HCT116 (cell line): ENCODE data around the gene KCNAB3. TPM values are rescaled to one million over a fixed set of nuclear protein-coding genes. Genes with fewer than 3 reads are reported as not detected.

ENCODE experiments used
- ATAC-seq: fragments of 200-7000 bp; cut with Tn5 transposase; 2 replicates; pipeline ENCODE4 v1.9.1; 2020; ENCODE audit warnings: mild to moderate bottlenecking, moderate library complexity
- BruUV-seq: library from RNA; stranded (reverse); fragments of 400-500 nt; replicated peaks from 2 replicates; lab custom pipeline; 2021; lab: Mats Ljungman, UMichigan
- CTCF ChIA-PET: fragments of 300-600 bp; sonication (Branson Sonifier 250); formaldehyde crosslinking; loops from one replicate; lab custom pipeline; 2021; ENCODE audit warnings: antibody characterized with exemption; lab: Charles Lee
- POLR2A ChIA-PET: fragments of 300-600, 350-600 bp; sonication (Branson Sonifier 250); formaldehyde crosslinking; loops from one replicate; lab custom pipeline; 2021; ENCODE audit warnings: antibody characterized with exemption; lab: Charles Lee
- RAD21 ChIA-PET, 2 experiments: fragments of 300-600 bp; sonication (Branson Sonifier 250); formaldehyde crosslinking; loops; one replicate each; lab custom pipeline; 2023; ENCODE audit warnings: low total read pairs in 2 of 2; ENCODE audit not compliant: uncharacterized antibody in 2 of 2, unreplicated experiment in 2 of 2, low non-redundant PET in 1 of 2; lab: Charles Lee
- DNase-seq: peaks from one replicate; pipeline ENCODE4 v3.0.0-alpha.2; 2010; ENCODE audit warnings: low read depth, low spot score
- H2AFZ ChIP-seq: fragments of 200-600 bp; shearing (Covaris generic), sonication (generic); 2 replicates; pipeline ENCODE4 v1.6.1; 2017; ENCODE audit warnings: low read depth, mixed run types, mixed read lengths, antibody characterized with exemption, low read length; ENCODE audit not compliant: poor library complexity, severe bottlenecking
- H3K27ac ChIP-seq: 2 replicates; pipeline ENCODE4 v1.5.1; 2012; ENCODE audit warnings: low read depth, low read length
- H3K27me3 ChIP-seq: fragments of 200-600 bp; sonication (generic); 2 replicates; pipeline ENCODE4 v1.6.1; 2016; ENCODE audit warnings: mixed run types, low read length, mixed read lengths; ENCODE audit not compliant: insufficient read depth
- H3K36me3 ChIP-seq, 2 experiments: fragments of 200-500 bp in 1 of 2; fragments of 200-600 bp in 1 of 2; sonication (Bioruptor generic) in 1 of 2; sonication (generic) in 1 of 2; 2 replicates each; pipeline versions ENCODE4 v1.5.1 to v1.6.1; 2014 to 2016; ENCODE audit warnings: low read length in 2 of 2, inconsistent platforms in 1 of 2, mixed read lengths in 1 of 2, mixed run types in 1 of 2; ENCODE audit not compliant: insufficient read depth in 2 of 2, control insufficient read depth in 1 of 2
- H3K4me1 ChIP-seq, 2 experiments: fragments of 200-600 bp in 1 of 2; sonication (generic) in 1 of 2; 2 replicates each; pipeline versions ENCODE4 v1.5.1 to v1.6.1; 2012 to 2017; ENCODE audit warnings: low read length in 2 of 2, inconsistent platforms in 1 of 2, mild to moderate bottlenecking in 1 of 2, mixed read lengths in 1 of 2, mixed run types in 1 of 2, moderate library complexity in 1 of 2; ENCODE audit not compliant: insufficient read depth in 2 of 2, control insufficient read depth in 1 of 2
- H3K4me2 ChIP-seq: fragments of 200-600 bp; sonication (generic); 2 replicates; pipeline ENCODE4 v1.6.1; 2017; ENCODE audit warnings: mixed run types, low read length, mixed read lengths
- H3K4me3 ChIP-seq, 2 experiments: fragments of 200-600 bp in 1 of 2; sonication (generic) in 1 of 2; replicated peaks in 1 of 2; 2 replicates each; pipeline ENCODE4 v1.5.1; 2011 to 2016; ENCODE audit warnings: low read length in 2 of 2, control low read depth in 1 of 2, low read depth in 1 of 2, mild to moderate bottlenecking in 1 of 2, mixed read lengths in 1 of 2, mixed run types in 1 of 2
- H3K79me2 ChIP-seq: fragments of 200-600 bp; sonication (generic); 2 replicates; pipeline ENCODE4 v1.6.1; 2017; ENCODE audit warnings: mild to moderate bottlenecking, mixed run types, low read length, moderate library complexity, mixed read lengths; ENCODE audit not compliant: insufficient read depth
- H3K9ac ChIP-seq: fragments of 200-600 bp; sonication (generic); 2 replicates; pipeline ENCODE4 v1.6.1; 2016; ENCODE audit warnings: low read length, mixed read lengths
- H3K9me2 ChIP-seq: fragments of 200-600 bp; sonication (generic), shearing (Covaris generic); 2 replicates; pipeline ENCODE4 v1.6.1; 2017; ENCODE audit warnings: mixed run types, mild to moderate bottlenecking, moderate library complexity; ENCODE audit not compliant: insufficient read depth
- H3K9me3 ChIP-seq, 2 experiments: fragments of 200-500 bp in 1 of 2; fragments of 200-600 bp in 1 of 2; sonication (Bioruptor generic) in 1 of 2; sonication (generic) in 1 of 2; 2 replicates each; pipeline ENCODE4 v1.6.1; 2014 to 2017; ENCODE audit warnings: low read length in 2 of 2, mixed read lengths in 2 of 2, inconsistent platforms in 1 of 2, low read depth in 1 of 2, mild to moderate bottlenecking in 1 of 2, mixed run types in 1 of 2, moderate library complexity in 1 of 2; ENCODE audit not compliant: control insufficient read depth in 1 of 2, insufficient read depth in 1 of 2
- H4K20me1 ChIP-seq: fragments of 200-600 bp; sonication (generic), shearing (Covaris generic); 2 replicates; pipeline ENCODE4 v1.6.1; 2017; ENCODE audit warnings: mixed run types, mild to moderate bottlenecking, moderate library complexity; ENCODE audit not compliant: insufficient read depth
- CEBPB ChIP-seq: IDR thresholded peaks from 2 replicates; pipeline ENCODE4 v1.6.1; 2012; ENCODE audit warnings: low read depth
- EGR1 ChIP-seq: IDR thresholded peaks from 2 replicates; pipeline ENCODE4 v1.6.1; 2012; ENCODE audit warnings: low read depth
- REST ChIP-seq: IDR thresholded peaks from 2 replicates; pipeline ENCODE4 v1.6.1; 2012; ENCODE audit warnings: low read depth
- SP1 ChIP-seq: IDR thresholded peaks from 2 replicates; pipeline ENCODE4 v1.6.1; 2012; ENCODE audit warnings: low read depth
- YY1 ChIP-seq: IDR thresholded peaks from 2 replicates; pipeline ENCODE4 v1.6.1; 2011; ENCODE audit warnings: low read length, low read depth, moderate library complexity, mild to moderate bottlenecking; ENCODE audit not compliant: insufficient replicate concordance; ENCODE audit errors: extremely low read depth
- intact Hi-C: fragments of 100-400 bp; cut with micrococcal nuclease; formaldehyde crosslinking; loops from 2 replicates; pipeline ENCODE4 v1.10.0; 2022
- total RNA-seq: library from RNA; stranded (reverse); gene quantifications from one replicate; pipeline ENCODE4 v1.2.1, GENCODE V29; 2021; ENCODE audit not compliant: unreplicated experiment
- TF ChIP-seq, protein P1 (sequence below), 3 experiments: fragments of 200-600 bp in 1 of 3; sonication (generic) in 1 of 3; IDR thresholded peaks in 2 of 3; conservative IDR thresholded peaks in 1 of 3; 2 replicates each; pipeline ENCODE4 v1.5.1; 2012 to 2017; ENCODE audit warnings: low read depth in 2 of 3, low read length in 2 of 3, antibody characterized with exemption in 1 of 3, borderline replicate concordance in 1 of 3, control low read depth in 1 of 3, mild to moderate bottlenecking in 1 of 3, mixed read lengths in 1 of 3, mixed run types in 1 of 3, moderate library complexity in 1 of 3; ENCODE audit not compliant: insufficient read depth in 1 of 3

The KCNAB3 gene
- total RNA-seq, 1 experiment from 2014 or later = 7.1 TPM

- no peaks in the 10 kb centered on the region for H3K9me3 ChIP-seq
- H3K36me3 ChIP-seq = peaks cover 17 to 19% of the 10 kb centered on the region in 2 experiments; a peak in 2 of 4 replicates
- H3K9ac ChIP-seq = peak overlapping the region; percentile 81
- peak overlapping the region; percentile 82 for H3K4me2 ChIP-seq
- H4K20me1 ChIP-seq = no peaks in the 10 kb centered on the region
- H2AFZ ChIP-seq = no peak overlapping the region
- H3K4me1 ChIP-seq = peaks cover 12 to 21% of the 10 kb centered on the region in 2 experiments; a peak in 3 of 4 replicates
- H3K4me3 ChIP-seq = peak overlapping the region; percentile 91 to 98
- ChIA-PET POLR2A (interaction anchor here (0.5 to 1.5 kb wide), 4 partner anchors 11 to 76 kb away, joined by 3 to 6 read pairs (median 3); partner anchors contain the start of gene NAA38), CTCF (interaction anchor here (0.8 to 1.4 kb wide), 7 partner anchors 20 to 124 kb away, joined by 3 to 6 read pairs (median 4); no protein-coding TSS in a partner anchor), RAD21 (interaction anchor here in 1 of 2 experiments (1.5 kb wide), 1 partner anchor 108 kb away, joined by 3 read pairs; no protein-coding TSS in a partner anchor)
- TF ChIP-seq SP1 (no peak), CEBPB (no peak), REST (no peak), YY1 (no peak), EGR1 (no peak)
- TF ChIP-seq, protein P1, sequence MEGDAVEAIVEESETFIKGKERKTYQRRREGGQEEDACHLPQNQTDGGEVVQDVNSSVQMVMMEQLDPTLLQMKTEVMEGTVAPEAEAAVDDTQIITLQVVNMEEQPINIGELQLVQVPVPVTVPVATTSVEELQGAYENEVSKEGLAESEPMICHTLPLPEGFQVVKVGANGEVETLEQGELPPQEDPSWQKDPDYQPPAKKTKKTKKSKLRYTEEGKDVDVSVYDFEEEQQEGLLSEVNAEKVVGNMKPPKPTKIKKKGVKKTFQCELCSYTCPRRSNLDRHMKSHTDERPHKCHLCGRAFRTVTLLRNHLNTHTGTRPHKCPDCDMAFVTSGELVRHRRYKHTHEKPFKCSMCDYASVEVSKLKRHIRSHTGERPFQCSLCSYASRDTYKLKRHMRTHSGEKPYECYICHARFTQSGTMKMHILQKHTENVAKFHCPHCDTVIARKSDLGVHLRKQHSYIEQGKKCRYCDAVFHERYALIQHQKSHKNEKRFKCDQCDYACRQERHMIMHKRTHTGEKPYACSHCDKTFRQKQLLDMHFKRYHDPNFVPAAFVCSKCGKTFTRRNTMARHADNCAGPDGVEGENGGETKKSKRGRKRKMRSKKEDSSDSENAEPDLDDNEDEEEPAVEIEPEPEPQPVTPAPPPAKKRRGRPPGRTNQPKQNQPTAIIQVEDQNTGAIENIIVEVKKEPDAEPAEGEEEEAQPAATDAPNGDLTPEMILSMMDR (IDR thresholded peaks at IDR 0.05 in 2 of 3, conservative IDR thresholded peaks at IDR 0.05 in 1 of 3; ENCODE audit: borderline replicate concordance in 1 of 3, insufficient read depth in 1 of 3, low read depth in 2 of 3, low read length in 2 of 3) = peak in 1 of 3 experiments; percentile 18; a peak in 1 of 6 replicates
- H3K27ac ChIP-seq = peak overlapping the region; percentile 76
- no peaks in the 10 kb centered on the region for H3K9me2 ChIP-seq
- peaks cover 40% of the 10 kb centered on the region for H3K79me2 ChIP-seq
- BruUV-seq = no TSS peak
- DNase-seq (no peak), ATAC-seq (0 out of 2 replicates have a peak, but pooled peaks have one; percentile 8)
- intact Hi-C loops = no loop called here
- no peaks in the 10 kb centered on the region for H3K27me3 ChIP-seq
Measured at GRCh38 chr17:7932949-7933348, 3.3 kb upstream of the KCNAB3 start.
